ENCODE measurements around the gene GATB. TPM values are rescaled to one million over a fixed set of nuclear protein-coding genes. Genes with fewer than 3 reads are reported as not detected.

Gene GATB
- total RNA-seq = 10 to 100 TPM; 13.5 to 14.9 TPM

DNA sequence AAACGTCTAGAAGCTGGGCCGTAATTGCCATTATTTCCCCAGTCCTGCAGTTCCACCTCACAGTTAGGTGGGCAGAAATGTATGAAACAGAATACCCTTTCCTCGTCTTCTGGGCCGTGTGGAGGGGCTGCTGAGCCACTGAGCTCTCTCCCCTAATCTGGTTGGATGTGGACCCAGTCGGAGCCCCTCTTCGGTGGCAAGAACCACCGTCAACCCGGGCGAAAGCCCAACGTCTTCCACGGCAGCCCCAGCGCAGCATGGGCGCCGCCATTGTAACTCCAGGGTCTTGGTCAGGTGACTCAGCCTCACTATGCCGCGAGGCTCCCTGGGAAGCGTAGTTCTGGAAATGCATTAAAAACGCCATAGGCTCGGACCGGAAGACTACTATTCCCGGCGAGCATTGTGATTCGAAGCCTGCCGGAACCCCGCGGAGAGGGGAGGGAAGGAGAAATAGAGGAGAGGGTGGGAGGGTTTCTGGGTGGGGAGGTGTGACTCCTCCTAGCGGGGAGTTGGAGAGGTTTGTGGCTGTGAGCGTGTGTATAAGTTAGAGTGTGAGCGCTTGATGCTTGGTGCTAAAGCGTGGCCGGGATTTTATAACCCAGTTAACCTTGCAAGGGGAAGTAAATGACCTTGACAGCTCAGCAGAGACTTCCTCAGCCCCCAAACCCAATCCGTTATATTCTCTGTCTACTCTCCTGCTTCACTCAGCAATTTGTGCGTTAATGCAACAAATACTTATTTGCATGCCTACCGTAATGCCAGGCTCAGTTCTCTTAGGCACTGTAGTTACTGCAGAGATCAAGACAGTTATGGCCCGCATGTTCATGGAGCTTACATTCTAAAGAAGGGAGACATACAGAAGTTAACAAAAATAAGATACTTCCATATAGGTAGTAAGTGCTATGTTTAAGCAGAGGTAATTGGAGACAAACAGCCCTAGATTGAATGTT, at the start of gene GATB:
TSS of gene GATB (minus strand) at position 296 of the 950 bp plus-strand sequence. CDS start at position 271, 25 bp downstream.
- H3K27ac Mint-ChIP-seq = peak within 1 kb of the TSS; percentile 97
- POLR2A ChIA-PET = no interaction called here

DNA sequence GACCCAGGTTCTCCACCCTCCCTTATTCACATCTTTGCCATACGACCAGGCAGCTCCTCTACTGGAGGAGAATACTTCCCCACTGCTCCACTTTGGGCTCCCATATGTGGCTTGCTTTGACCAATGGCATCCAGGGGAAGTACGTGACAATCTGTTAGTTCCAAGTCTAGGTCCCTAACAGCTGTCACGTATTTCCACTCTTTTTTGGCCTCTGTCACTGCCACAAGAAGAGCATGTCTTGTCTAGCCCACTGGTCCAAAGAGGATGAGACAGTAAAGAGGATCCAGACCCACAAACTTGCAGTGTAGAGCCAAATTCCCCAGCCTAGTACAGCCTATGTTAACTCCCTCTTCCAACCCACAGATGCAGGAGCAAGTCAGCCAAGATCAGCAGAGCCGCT, 49.7 kb upstream of the GATB start:
- H3K9me3 Mint-ChIP-seq = no peaks in the 10 kb centered on the region
- H3K4me1 Mint-ChIP-seq = no peaks in the 10 kb centered on the region
- POLR2A ChIA-PET = no interaction called here
- ATAC-seq (ENCODE audit: low read depth) (no peak), DNase-seq (no peak)
- no peaks in the 10 kb centered on the region for H3K27me3 Mint-ChIP-seq
- H3K4me3 Mint-ChIP-seq = no peak overlapping the region
- H3K36me3 Mint-ChIP-seq = no peaks in the 10 kb centered on the region
- H3K27ac Mint-ChIP-seq = no peak overlapping the region

More for the DNA sequence above, at the start of gene GATB:
- H3K27me3 Mint-ChIP-seq = peaks cover 3% of the 10 kb centered on the region
- peak within 1 kb of the TSS; percentile 99 for H3K4me3 Mint-ChIP-seq
- ATAC-seq (ENCODE audit: low read depth) (peak; percentile 100), DNase-seq (peak; percentile 81)
- H3K9me3 Mint-ChIP-seq = peaks cover 3% of the 10 kb centered on the region
- H3K36me3 Mint-ChIP-seq = no peaks in the 10 kb centered on the region
- H3K4me1 Mint-ChIP-seq = peaks cover 15% of the 10 kb centered on the region

GRCh38 chr4:151809716-151810115, 48.9 kb upstream of the GATB start:
- DNase-seq (no peak), ATAC-seq (ENCODE audit: low read depth) (no peak)
- Mint-ChIP-seq H3K27me3 (no peaks in the 10 kb centered on the region), H3K27ac (no peak overlapping the region), H3K4me1 (no peaks in the 10 kb centered on the region), H3K9me3 (no peaks in the 10 kb centered on the region), H3K36me3 (no peaks in the 10 kb centered on the region), H3K4me3 (no peak overlapping the region)
- POLR2A ChIA-PET = no interaction called here

DNA sequence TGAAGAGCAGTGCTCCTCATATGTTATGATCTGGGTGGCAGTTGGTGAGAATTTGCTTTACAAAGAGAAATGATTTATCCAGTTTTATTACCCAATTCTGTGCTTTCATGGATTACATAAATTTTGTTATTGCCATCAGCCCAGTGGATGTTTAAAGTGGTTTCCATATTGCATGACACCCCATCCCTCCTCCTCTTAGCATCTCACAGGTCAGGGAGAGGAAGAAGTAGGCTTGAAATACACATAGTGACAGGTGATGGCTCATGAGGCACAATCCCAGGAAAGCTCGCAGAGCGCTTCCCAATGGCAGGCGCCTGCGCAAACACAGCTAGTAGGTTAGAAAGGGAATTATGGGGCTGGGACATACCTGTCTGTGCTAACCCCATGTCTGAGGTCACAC, 47.7 kb upstream of the GATB start:
- Mint-ChIP-seq H3K27ac (no peak overlapping the region), H3K27me3 (no peaks in the 10 kb centered on the region), H3K4me1 (no peaks in the 10 kb centered on the region), H3K36me3 (no peaks in the 10 kb centered on the region), H3K9me3 (no peaks in the 10 kb centered on the region), H3K4me3 (no peak overlapping the region)
- DNase-seq (no peak), ATAC-seq (ENCODE audit: low read depth) (no peak)
- POLR2A ChIA-PET = no interaction called here

DNA sequence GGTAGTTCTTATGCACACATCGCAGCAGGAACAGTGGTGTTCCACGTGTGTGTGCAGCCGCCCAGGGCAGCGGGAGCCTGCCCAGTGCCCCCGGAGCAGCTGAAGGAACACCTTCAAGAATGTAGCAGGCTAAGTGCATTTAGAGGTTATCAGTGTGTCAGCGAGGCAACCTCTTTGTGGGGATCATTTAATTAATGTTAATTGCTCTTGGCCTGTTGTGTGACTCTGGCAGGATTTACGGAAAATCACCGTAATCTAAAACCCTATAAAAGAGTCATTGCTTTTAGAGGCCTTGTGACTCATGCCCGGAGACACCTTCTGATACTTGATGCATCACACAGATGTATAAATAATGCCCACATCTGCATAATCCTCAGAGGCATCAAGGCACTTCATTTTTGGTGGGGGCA, 47.3 kb upstream of the GATB start:
- Mint-ChIP-seq H3K4me3 (no peak overlapping the region), H3K27ac (no peak overlapping the region), H3K9me3 (no peaks in the 10 kb centered on the region), H3K27me3 (no peaks in the 10 kb centered on the region), H3K4me1 (no peaks in the 10 kb centered on the region), H3K36me3 (no peaks in the 10 kb centered on the region)
- no peak for ATAC-seq (ENCODE audit: low read depth)
- POLR2A ChIA-PET = no interaction called here
- DNase-seq = no peak

- Mint-ChIP-seq H3K9me3 (no peaks in the 10 kb centered on the region), H3K36me3 (no peaks in the 10 kb centered on the region), H3K27me3 (no peaks in the 10 kb centered on the region), H3K4me3 (no peak overlapping the region), H3K4me1 (no peaks in the 10 kb centered on the region), H3K27ac (no peak overlapping the region)
- ATAC-seq (ENCODE audit: low read depth) (no peak), DNase-seq (no peak)
- POLR2A ChIA-PET = no interaction called here
Observed at GRCh38 chr4:151807220-151807619, 46.4 kb upstream of the GATB start.

DNA sequence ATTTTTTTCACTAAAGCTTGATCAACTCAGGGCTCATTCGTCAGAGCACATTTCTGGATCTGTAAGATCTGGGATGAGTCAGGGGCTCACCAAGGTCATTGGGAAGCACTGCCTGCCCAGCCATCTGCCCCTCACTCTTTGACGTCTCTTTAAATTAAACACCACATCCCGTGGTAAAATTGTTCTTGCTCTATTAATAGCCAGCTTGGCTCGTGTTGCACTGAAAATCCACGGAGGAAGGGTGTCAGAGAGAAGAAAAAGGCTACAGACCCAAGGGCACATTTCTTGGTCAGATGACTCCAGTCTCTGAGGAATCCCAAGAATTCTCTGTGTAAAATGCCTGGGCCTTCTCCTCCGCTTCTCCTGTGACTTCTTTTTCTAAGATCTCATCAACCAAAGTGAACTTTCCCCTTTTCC, 45.7 kb upstream of the GATB start:
- no peaks in the 10 kb centered on the region for H3K9me3 Mint-ChIP-seq

DNA sequence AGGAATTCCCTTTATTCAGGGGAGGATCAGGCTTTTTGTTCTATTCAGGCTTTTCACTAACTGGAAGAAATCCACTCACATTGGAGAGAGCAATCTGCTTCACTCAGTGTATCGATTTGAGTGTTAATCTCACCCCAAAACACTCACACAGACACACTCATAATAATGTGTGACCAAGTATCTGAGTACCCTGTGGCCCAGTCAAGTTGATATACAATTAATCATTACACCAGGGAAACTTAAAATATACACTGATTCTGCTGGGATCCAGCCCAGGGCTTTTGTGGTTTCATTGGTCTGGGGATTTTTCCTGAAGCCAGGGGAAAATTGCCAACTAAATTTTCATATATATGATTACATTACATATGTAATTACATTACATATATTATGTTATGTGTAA, 44.0 kb upstream of the GATB start:
- POLR2A ChIA-PET = no interaction called here
- no peak for DNase-seq
- Mint-ChIP-seq H3K4me1 (no peaks in the 10 kb centered on the region), H3K27me3 (no peaks in the 10 kb centered on the region), H3K9me3 (peaks cover 3% of the 10 kb centered on the region), H3K4me3 (no peak overlapping the region), H3K27ac (no peak overlapping the region), H3K36me3 (no peaks in the 10 kb centered on the region)
- ATAC-seq (ENCODE audit: low read depth) = no peak

More for the DNA sequence above, 45.7 kb upstream of the GATB start:
- Mint-ChIP-seq H3K4me3 (no peak overlapping the region), H3K4me1 (no peaks in the 10 kb centered on the region), H3K27ac (no peak overlapping the region), H3K36me3 (no peaks in the 10 kb centered on the region), H3K27me3 (no peaks in the 10 kb centered on the region)
- POLR2A ChIA-PET = no interaction called here
- no peak for ATAC-seq (ENCODE audit: low read depth)
- DNase-seq = no peak

GRCh38 chr4:151804086-151804630, 43.4 kb upstream of the GATB start:
- Mint-ChIP-seq H3K36me3 (no peaks in the 10 kb centered on the region), H3K9me3 (peaks cover 3% of the 10 kb centered on the region), H3K4me1 (no peaks in the 10 kb centered on the region), H3K4me3 (no peak overlapping the region), H3K27ac (no peak overlapping the region), H3K27me3 (no peaks in the 10 kb centered on the region)
- POLR2A ChIA-PET = no interaction called here
- ATAC-seq (ENCODE audit: low read depth) (no peak), DNase-seq (no peak)

- ATAC-seq (ENCODE audit: low read depth) = no peak
- H3K4me1 Mint-ChIP-seq = no peaks in the 10 kb centered on the region
- DNase-seq = no peak
- H3K36me3 Mint-ChIP-seq = no peaks in the 10 kb centered on the region
- POLR2A ChIA-PET = no interaction called here
- no peaks in the 10 kb centered on the region for H3K27me3 Mint-ChIP-seq
- no peak overlapping the region for H3K4me3 Mint-ChIP-seq
- H3K27ac Mint-ChIP-seq = no peak overlapping the region
- H3K9me3 Mint-ChIP-seq = peaks cover 3% of the 10 kb centered on the region
Observed at GRCh38 chr4:151803246-151803645, 42.4 kb upstream of the GATB start.

DNA sequence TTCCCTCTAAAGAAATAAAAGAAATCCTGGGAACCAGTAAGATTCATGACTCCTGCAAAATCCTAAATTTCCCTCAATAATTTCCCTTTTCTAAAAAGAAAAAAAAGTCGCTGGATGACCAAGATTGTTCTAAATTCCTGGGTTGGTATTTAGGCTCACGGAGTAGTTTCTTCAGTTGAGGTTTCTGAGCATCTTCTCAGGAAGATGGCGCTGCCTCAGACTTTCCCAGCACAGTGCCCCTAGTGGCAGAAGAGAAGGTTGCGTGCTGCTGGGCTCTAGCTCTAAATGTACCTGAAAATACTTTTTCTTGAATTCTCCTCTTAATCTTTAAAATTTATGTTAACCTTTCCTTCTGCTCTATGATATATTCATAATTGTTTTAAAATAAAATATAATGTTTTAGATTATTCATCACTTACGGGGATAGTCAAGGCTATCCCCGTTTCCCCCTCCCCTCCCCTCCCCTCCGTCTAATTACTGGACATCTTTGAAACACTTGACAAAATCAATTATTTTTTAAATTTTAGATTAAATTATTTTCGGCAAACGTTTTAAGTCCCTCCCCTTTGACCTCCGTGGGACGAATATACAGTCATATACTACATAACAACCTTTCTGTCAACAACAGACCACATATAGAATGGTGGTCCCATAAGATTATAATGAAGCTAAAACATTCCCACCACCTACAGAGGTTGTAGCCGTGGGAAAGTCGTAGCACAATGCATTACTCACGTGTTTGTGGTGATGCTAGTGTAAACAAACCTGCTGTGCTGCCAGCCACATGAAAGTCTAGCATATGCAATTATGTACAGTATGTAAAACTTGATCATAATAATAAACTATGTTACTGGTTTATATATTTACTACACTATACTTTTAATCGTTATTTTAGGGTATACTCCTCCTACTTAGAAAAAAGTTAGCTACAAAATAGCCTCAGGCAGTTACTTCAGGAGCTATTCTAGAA, 41.0 kb upstream of the GATB start:
- no peak overlapping the region for H3K27ac Mint-ChIP-seq
- no peaks in the 10 kb centered on the region for H3K4me1 Mint-ChIP-seq
- POLR2A ChIA-PET = no interaction called here
- peak; percentile 46 for DNase-seq
- no peaks in the 10 kb centered on the region for H3K36me3 Mint-ChIP-seq
- no peaks in the 10 kb centered on the region for H3K27me3 Mint-ChIP-seq
- no peak for ATAC-seq (ENCODE audit: low read depth)
- no peak overlapping the region for H3K4me3 Mint-ChIP-seq
- H3K9me3 Mint-ChIP-seq = peaks cover 3% of the 10 kb centered on the region

DNA sequence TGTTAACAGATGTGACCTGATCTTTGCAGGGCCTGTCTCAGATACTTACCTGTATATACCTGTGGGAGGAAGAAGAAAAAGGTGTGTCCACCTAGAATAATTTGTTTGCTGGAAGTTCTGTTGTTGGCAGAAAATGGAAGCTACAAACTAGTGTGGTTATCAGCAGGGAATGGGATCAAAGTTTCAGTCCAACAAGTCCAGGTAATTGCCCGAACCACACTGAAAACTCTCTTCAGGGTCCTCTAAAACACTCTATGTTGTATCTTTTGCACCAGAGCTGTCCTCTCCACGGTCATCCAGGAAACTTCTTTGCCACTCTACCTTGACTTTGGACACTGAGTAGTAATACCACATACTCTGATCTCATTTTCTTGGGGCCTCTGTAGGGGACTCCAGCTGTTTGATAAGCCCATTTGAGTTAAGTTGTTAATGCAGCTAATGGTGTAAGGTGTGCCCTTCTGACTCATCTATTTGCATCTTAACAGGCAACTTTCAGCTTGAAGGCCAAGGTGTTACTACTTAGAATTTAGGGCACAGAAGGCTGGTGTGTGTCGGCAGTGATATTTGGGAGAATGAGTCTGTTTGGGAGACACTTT, 38.7 kb upstream of the GATB start:
- Mint-ChIP-seq H3K27me3 (no peaks in the 10 kb centered on the region), H3K9me3 (peaks cover 3% of the 10 kb centered on the region), H3K4me1 (no peaks in the 10 kb centered on the region), H3K36me3 (no peaks in the 10 kb centered on the region), H3K4me3 (no peak overlapping the region), H3K27ac (no peak overlapping the region)
- ATAC-seq (ENCODE audit: low read depth) (no peak), DNase-seq (no peak)
- POLR2A ChIA-PET = no interaction called here

Measured in activated naive CD8-positive, alpha-beta T cell treated with anti-CD3 and anti-CD28 coated beads, Interleukin-2, amount 10 ng/mL, durations not matched to agents 7 days and 5 days (primary cell).